Stomach (tissue), 4 donors: ENCODE measurements around the gene UGT1A10.
A peak's percentile ranks its signal among the peaks of the same experiment; 100 is the strongest.

ENCODE experiments used
- CTCF ChIP-seq, 7 experiments: fragments of 450-650 bp in 4 of 7; fragments of 200-600 bp in 3 of 7; sonication (generic) in 3 of 7; IDR thresholded peaks; one replicate each; pipeline ENCODE4 v1.5.1; 2016 to 2019; ENCODE audit warnings: antibody characterized with exemption in 7 of 7, control low read depth in 2 of 7, mild to moderate bottlenecking in 1 of 7
- EP300 ChIP-seq: sonication (generic); formaldehyde crosslinking; IDR thresholded peaks from one replicate; pipeline ENCODE4 v1.6.1; 2017; ENCODE audit warnings: antibody characterized with exemption
- POLR2AphosphoS5 ChIP-seq, 3 donors: sonication (generic); formaldehyde crosslinking; IDR thresholded peaks; one replicate each; pipeline ENCODE4 v1.6.1; 2016; ENCODE audit warnings: antibody characterized with exemption in 3 of 3

GRCh38 chr2:233705911-233706506 lies 69.8 kb downstream of the UGT1A10 start:
- TF ChIP-seq EP300 (no peak), CTCF (IDR thresholded peaks at IDR 0.05) (no peak), POLR2AphosphoS5 (IDR thresholded peaks at IDR 0.05) (peak in 2 of 3 donors; percentile 38 to 61)
